ENCODE data around the gene LCE1A. TPM values are rescaled to one million over a fixed set of nuclear protein-coding genes. Genes with fewer than 3 reads are reported as not detected.

LCE1A gene
- total RNA-seq, 1 experiment from 2014 or later, result not detected

- H3K4me1 ChIP-seq (ENCODE audit: insufficient read depth, low read length, poor library complexity, severe bottlenecking), result no peaks in the 10 kb centered on the region
- no peak for DNase-seq (ENCODE audit: low spot score)
- H3K4me3 ChIP-seq (ENCODE audit: low read depth, low read length, poor library complexity, severe bottlenecking), result no peak overlapping the region
- BruUV-seq (replicated peaks), result no TSS peak
- intact Hi-C loops (cut with micrococcal nuclease; ENCODE audit: unreplicated experiment), result no loop called here
- POLR2A ChIA-PET (ENCODE audit: low non-redundant PET), result no interaction called here
- H3K27ac ChIP-seq (ENCODE audit: low read depth, low read length, poor library complexity, severe bottlenecking), result no peak overlapping the region
- no peak for TF ChIP-seq EZH2 (IDR thresholded peaks at IDR 0.05; ENCODE audit: borderline replicate concordance, low read depth, low read length, poor library complexity, severe bottlenecking)
- TF ChIP-seq, protein P1, sequence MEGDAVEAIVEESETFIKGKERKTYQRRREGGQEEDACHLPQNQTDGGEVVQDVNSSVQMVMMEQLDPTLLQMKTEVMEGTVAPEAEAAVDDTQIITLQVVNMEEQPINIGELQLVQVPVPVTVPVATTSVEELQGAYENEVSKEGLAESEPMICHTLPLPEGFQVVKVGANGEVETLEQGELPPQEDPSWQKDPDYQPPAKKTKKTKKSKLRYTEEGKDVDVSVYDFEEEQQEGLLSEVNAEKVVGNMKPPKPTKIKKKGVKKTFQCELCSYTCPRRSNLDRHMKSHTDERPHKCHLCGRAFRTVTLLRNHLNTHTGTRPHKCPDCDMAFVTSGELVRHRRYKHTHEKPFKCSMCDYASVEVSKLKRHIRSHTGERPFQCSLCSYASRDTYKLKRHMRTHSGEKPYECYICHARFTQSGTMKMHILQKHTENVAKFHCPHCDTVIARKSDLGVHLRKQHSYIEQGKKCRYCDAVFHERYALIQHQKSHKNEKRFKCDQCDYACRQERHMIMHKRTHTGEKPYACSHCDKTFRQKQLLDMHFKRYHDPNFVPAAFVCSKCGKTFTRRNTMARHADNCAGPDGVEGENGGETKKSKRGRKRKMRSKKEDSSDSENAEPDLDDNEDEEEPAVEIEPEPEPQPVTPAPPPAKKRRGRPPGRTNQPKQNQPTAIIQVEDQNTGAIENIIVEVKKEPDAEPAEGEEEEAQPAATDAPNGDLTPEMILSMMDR (conservative IDR thresholded peaks at IDR 0.05; ENCODE audit: low read depth, low read length), result no peak
- CTCF ChIA-PET, result no interaction called here
- no peaks in the 10 kb centered on the region for H3K9me3 ChIP-seq (ENCODE audit: low read depth, low read length, poor library complexity, severe bottlenecking)
- no peaks in the 10 kb centered on the region for H3K36me3 ChIP-seq (ENCODE audit: insufficient read depth, low read length, poor library complexity, severe bottlenecking)
- H3K27me3 ChIP-seq (replicated peaks; ENCODE audit: insufficient read depth, low read depth, low read length, poor library complexity), result no peaks in the 10 kb centered on the region
Measured at GRCh38 chr1:152858062-152858461, 30.8 kb downstream of the LCE1A start.

DNA sequence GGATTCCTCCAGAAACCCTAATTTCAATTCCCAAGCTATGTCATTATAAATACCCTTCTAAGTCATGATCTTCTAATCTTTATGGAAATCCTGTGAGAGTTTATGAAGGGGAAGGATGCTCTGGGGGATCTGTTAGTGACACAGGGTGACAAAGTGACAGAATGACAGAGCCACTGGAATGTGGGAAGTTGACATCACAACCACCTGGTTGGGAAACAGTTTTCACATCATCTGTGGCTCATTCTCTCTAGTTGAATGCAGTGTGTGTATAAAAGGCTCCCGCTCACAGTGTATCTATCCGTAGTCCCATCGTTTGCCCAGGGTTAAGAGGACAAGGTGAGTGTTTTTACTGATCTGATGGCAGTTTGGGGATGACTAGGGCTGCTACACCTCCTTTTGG lies 32.4 kb downstream of the LCE1A start, which contains the start of gene LCE7A:
Gene LCE7A, plus strand, starts transcription at position 301 of the 400 bp plus-strand sequence. CDS start 702 bp downstream, outside the sequence.
- Histone ChIP-seq H3K4me3 (ENCODE audit: low read depth, low read length, poor library complexity, severe bottlenecking) (no peak within 1 kb of the TSS), H3K9me3 (ENCODE audit: low read depth, low read length, poor library complexity, severe bottlenecking) (no peaks in the 10 kb centered on the region), H3K27me3 (replicated peaks; ENCODE audit: insufficient read depth, low read depth, low read length, poor library complexity) (no peaks in the 10 kb centered on the region), H3K4me1 (ENCODE audit: insufficient read depth, low read length, poor library complexity, severe bottlenecking) (no peaks in the 10 kb centered on the region), H3K36me3 (ENCODE audit: insufficient read depth, low read length, poor library complexity, severe bottlenecking) (no peaks in the 10 kb centered on the region), H3K27ac (ENCODE audit: low read depth, low read length, poor library complexity, severe bottlenecking) (no peak within 1 kb of the TSS)
- TF ChIP-seq, protein P1 (conservative IDR thresholded peaks at IDR 0.05; ENCODE audit: low read depth, low read length), result no peak
- TF ChIP-seq EZH2 (IDR thresholded peaks at IDR 0.05; ENCODE audit: borderline replicate concordance, low read depth, low read length, poor library complexity, severe bottlenecking), result no peak
- no peak for DNase-seq (ENCODE audit: low spot score)
- ChIA-PET POLR2A (ENCODE audit: low non-redundant PET) (no interaction called here), CTCF (no interaction called here)
- BruUV-seq (replicated peaks), result no TSS peak
- intact Hi-C loops (cut with micrococcal nuclease; ENCODE audit: unreplicated experiment), result no loop called here

DNA sequence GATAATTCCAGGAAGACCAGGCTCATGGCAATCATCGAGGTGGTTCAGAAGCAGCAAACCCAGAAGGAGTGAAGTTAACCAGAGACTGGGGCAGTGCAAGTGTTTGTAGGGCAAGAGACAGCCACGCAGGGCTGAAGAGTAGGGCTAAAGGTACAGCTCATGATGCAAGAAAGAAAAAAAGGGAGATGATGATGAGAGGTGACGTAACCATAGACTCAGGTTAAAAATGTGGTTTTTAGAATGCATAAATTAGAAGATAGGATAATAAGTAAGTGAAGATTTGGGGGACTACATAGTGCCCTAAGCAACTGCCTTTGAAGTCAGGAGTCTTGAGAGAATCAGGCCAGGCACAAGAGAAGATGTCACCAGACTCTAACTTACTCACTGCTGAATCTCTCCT lies 32.9 kb downstream of the LCE1A start:
- H3K27ac ChIP-seq (ENCODE audit: low read depth, low read length, poor library complexity, severe bottlenecking), result no peak overlapping the region
- DNase-seq (ENCODE audit: low spot score), result no peak
- no peaks in the 10 kb centered on the region for H3K27me3 ChIP-seq (replicated peaks; ENCODE audit: insufficient read depth, low read depth, low read length, poor library complexity)
- CTCF ChIA-PET, result no interaction called here
- no peak for TF ChIP-seq EZH2 (IDR thresholded peaks at IDR 0.05; ENCODE audit: borderline replicate concordance, low read depth, low read length, poor library complexity, severe bottlenecking)
- TF ChIP-seq, protein P1 (conservative IDR thresholded peaks at IDR 0.05; ENCODE audit: low read depth, low read length), result no peak
- POLR2A ChIA-PET (ENCODE audit: low non-redundant PET), result no interaction called here
- no TSS peak for BruUV-seq (replicated peaks)
- intact Hi-C loops (cut with micrococcal nuclease; ENCODE audit: unreplicated experiment), result no loop called here
- H3K9me3 ChIP-seq (ENCODE audit: low read depth, low read length, poor library complexity, severe bottlenecking), result no peaks in the 10 kb centered on the region
- no peaks in the 10 kb centered on the region for H3K36me3 ChIP-seq (ENCODE audit: insufficient read depth, low read length, poor library complexity, severe bottlenecking)
- no peak overlapping the region for H3K4me3 ChIP-seq (ENCODE audit: low read depth, low read length, poor library complexity, severe bottlenecking)
- no peaks in the 10 kb centered on the region for H3K4me1 ChIP-seq (ENCODE audit: insufficient read depth, low read length, poor library complexity, severe bottlenecking)

All from A673 (cell line).